ENCODE results near the gene FN1. TPM values are rescaled to one million over a fixed set of nuclear protein-coding genes. Genes with fewer than 3 reads are reported as not detected.

Gene FN1
- total RNA-seq, 1 donor, result 18,025 TPM

DNA sequence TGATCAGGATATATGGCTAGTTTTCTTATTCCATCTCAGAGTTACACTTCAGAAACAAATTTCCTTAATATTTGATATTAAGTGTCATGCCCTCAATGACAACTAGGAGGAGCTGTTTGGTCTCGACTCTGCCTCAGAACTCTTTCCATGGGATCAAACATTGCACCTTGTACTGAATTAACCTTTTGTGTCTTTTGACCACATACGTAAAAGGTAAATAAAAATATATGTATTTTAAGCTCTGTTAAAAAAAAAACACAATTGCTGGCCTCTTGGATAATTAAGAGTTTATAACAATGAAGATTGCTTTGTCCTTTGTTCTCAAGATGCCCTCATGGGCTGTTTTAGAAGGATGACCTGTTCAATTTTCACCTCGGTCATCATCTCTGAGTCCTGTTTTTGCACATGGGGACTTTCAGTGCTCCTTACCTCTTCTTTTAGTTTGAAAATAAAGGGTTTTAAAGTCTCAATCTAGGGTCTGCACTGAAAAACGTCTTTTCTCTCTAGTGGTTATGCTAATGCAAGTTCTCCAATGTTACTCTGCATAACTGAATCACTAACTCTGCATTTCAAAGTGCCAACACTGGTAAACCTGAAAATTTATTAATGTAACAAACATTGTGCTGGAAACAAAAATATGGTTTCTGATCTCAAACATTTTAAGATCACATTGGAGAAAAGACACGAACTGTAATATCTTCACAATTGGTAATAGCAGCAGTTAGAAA lies 18.8 kb upstream of the FN1 start:
- peak overlapping the region; percentile 15 for H3K27ac ChIP-seq (ENCODE audit: low read depth, low read length)
- no peak overlapping the region for H3K4me2 ChIP-seq (ENCODE audit: insufficient read depth, low read length)
- H3K9me3 ChIP-seq (ENCODE audit: low read depth, low read length), result no peaks in the 10 kb centered on the region
- H3K4me3 ChIP-seq (ENCODE audit: insufficient read depth, low read length), result no peak overlapping the region
- TF ChIP-seq, protein P1, sequence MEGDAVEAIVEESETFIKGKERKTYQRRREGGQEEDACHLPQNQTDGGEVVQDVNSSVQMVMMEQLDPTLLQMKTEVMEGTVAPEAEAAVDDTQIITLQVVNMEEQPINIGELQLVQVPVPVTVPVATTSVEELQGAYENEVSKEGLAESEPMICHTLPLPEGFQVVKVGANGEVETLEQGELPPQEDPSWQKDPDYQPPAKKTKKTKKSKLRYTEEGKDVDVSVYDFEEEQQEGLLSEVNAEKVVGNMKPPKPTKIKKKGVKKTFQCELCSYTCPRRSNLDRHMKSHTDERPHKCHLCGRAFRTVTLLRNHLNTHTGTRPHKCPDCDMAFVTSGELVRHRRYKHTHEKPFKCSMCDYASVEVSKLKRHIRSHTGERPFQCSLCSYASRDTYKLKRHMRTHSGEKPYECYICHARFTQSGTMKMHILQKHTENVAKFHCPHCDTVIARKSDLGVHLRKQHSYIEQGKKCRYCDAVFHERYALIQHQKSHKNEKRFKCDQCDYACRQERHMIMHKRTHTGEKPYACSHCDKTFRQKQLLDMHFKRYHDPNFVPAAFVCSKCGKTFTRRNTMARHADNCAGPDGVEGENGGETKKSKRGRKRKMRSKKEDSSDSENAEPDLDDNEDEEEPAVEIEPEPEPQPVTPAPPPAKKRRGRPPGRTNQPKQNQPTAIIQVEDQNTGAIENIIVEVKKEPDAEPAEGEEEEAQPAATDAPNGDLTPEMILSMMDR (IDR thresholded peaks at IDR 0.05; ENCODE audit: extremely low read depth, low read depth, low read length), result peak; percentile 86
- H3K36me3 ChIP-seq (ENCODE audit: insufficient read depth, low read length), result no peaks in the 10 kb centered on the region
- no peak overlapping the region for H2AFZ ChIP-seq (ENCODE audit: low read length)
- peaks cover 17% of the 10 kb centered on the region for H3K4me1 ChIP-seq (ENCODE audit: insufficient read depth, low read length)
- H3K79me2 ChIP-seq (ENCODE audit: insufficient read depth, low read length), result no peaks in the 10 kb centered on the region
- H3K27me3 ChIP-seq (ENCODE audit: insufficient read depth, low read length), result no peaks in the 10 kb centered on the region
- DNase-seq (ENCODE audit: insufficient read length, low spot score, missing footprints), result no peak
- H4K20me1 ChIP-seq (ENCODE audit: insufficient read depth, low read length), result no peaks in the 10 kb centered on the region

DNA sequence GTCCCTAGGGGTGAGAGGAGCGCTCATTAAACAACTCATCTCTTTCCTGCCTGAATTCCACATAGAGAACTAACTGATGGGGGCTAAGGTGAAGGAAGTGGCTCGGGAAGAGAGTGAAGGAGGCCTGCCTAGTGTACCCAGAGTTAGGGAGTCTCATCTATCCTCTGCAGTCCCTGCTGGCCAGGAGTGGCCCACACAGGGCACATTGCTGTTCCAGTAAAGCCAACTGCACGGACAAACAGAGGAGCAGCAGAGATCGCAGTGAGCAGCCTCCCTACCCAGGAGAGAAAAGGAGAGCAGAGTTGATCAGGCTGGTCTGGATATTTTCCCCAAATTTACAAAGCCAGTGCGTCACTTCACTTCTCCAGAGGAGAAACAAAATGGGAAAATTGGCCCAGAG lies 16.9 kb upstream of the FN1 start:
- Histone ChIP-seq H4K20me1 (ENCODE audit: insufficient read depth, low read length) (no peaks in the 10 kb centered on the region), H2AFZ (ENCODE audit: low read length) (no peak overlapping the region), H3K4me3 (ENCODE audit: insufficient read depth, low read length) (no peak overlapping the region), H3K27ac (ENCODE audit: low read depth, low read length) (peak overlapping the region; percentile 7), H3K4me2 (ENCODE audit: insufficient read depth, low read length) (no peak overlapping the region), H3K9me3 (ENCODE audit: low read depth, low read length) (no peaks in the 10 kb centered on the region), H3K27me3 (ENCODE audit: insufficient read depth, low read length) (no peaks in the 10 kb centered on the region), H3K79me2 (ENCODE audit: insufficient read depth, low read length) (no peaks in the 10 kb centered on the region), H3K36me3 (ENCODE audit: insufficient read depth, low read length) (no peaks in the 10 kb centered on the region), H3K4me1 (ENCODE audit: insufficient read depth, low read length) (peaks cover 15% of the 10 kb centered on the region)
- no peak for DNase-seq (ENCODE audit: insufficient read length, low spot score, missing footprints)
- TF ChIP-seq, protein P1 (IDR thresholded peaks at IDR 0.05; ENCODE audit: extremely low read depth, low read depth, low read length), result no peak

DNA sequence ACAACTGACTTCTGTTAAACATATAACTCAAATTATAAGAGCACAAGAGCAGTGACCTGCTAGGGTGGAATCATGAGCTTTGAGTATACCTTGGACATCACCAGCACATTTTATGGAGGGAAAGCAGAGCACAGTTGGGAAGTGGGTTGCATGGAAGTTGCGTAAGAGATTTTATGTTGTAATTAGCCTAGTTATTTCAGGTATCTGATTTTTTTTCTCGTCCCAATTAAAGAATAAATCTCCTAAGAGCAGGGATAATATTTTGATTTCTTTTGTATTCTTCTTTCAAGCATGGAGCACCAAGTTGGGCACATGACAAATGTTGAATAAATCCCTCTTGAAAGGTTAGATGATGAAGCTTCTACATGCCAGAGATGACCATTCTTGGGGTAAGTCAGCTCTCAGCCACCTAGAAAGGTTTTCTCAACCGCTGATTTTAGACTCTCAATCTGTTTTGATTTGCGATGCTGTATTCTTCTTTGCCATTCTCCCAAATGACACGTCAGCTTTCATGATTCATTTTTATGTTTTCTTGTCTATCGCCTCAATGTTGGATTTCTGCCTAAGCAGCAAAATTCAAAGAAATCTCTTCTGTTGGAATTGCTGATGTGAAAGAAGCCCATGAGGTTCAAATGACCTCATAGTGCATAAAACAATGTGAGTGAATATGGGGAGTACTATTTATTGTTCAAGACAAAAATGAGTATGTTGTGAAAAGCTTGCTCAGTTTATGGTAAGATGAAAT lies 15.3 kb upstream of the FN1 start:
- peak overlapping the region; percentile 80 for H3K27ac ChIP-seq (ENCODE audit: low read depth, low read length)
- H3K27me3 ChIP-seq (ENCODE audit: insufficient read depth, low read length), result no peaks in the 10 kb centered on the region
- H3K4me1 ChIP-seq (ENCODE audit: insufficient read depth, low read length), result peaks cover 15% of the 10 kb centered on the region
- no peaks in the 10 kb centered on the region for H3K36me3 ChIP-seq (ENCODE audit: insufficient read depth, low read length)
- no peaks in the 10 kb centered on the region for H3K9me3 ChIP-seq (ENCODE audit: low read depth, low read length)
- peak; percentile 35 for DNase-seq (ENCODE audit: insufficient read length, low spot score, missing footprints)
- H2AFZ ChIP-seq (ENCODE audit: low read length), result no peak overlapping the region
- peak overlapping the region; percentile 58 for H3K4me2 ChIP-seq (ENCODE audit: insufficient read depth, low read length)
- no peak overlapping the region for H3K4me3 ChIP-seq (ENCODE audit: insufficient read depth, low read length)
- H3K79me2 ChIP-seq (ENCODE audit: insufficient read depth, low read length), result no peaks in the 10 kb centered on the region
- TF ChIP-seq, protein P1 (IDR thresholded peaks at IDR 0.05; ENCODE audit: extremely low read depth, low read depth, low read length), result no peak
- no peaks in the 10 kb centered on the region for H4K20me1 ChIP-seq (ENCODE audit: insufficient read depth, low read length)
